GM21381 (cell line): ENCODE results near the gene ZDHHC11B.
"Not testable (repeated sequence)": the region's sequence is repeated elsewhere in the genome, so short reads cannot be mapped to it uniquely, and the experiment has no call there.

Experiments
- ATAC-seq: cut with Tn5 transposase; IDR thresholded peaks from one replicate; pipeline ENCODE4 v1.9.1; 2021; ENCODE audit warnings: mild to moderate bottlenecking, moderate library complexity; ENCODE audit not compliant: unreplicated experiment

The ZDHHC11B gene, protein sequence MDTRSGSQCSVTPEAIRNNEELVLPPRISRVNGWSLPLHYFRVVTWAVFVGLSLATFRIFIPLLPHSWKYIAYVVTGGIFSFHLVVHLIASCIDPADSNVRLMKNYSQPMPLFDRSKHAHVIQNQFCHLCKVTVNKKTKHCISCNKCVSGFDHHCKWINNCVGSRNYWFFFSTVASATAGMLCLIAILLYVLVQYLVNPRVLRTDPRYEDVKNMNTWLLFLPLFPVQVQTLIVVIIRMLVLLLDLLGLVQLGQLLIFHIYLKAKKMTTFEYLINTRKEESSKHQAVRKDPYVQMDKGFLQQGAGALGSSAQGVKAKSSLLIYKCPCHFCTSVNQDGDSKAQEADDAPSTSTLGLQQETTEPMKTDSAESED

GRCh38 chr5:784428-785177 lies at the start of gene ZDHHC11B:
TSS of gene ZDHHC11B (minus strand) at chr5:784729. CDS start at chr5:766919, 17,810 bp downstream.
- ATAC-seq, result peak; percentile 66

GRCh38 chr5:834013-834412 lies 49.5 kb upstream of the ZDHHC11B start:
- not testable (repeated sequence) for ATAC-seq

GRCh38 chr5:828194-828593 lies 43.7 kb upstream of the ZDHHC11B start:
- not testable (repeated sequence) for ATAC-seq

DNA sequence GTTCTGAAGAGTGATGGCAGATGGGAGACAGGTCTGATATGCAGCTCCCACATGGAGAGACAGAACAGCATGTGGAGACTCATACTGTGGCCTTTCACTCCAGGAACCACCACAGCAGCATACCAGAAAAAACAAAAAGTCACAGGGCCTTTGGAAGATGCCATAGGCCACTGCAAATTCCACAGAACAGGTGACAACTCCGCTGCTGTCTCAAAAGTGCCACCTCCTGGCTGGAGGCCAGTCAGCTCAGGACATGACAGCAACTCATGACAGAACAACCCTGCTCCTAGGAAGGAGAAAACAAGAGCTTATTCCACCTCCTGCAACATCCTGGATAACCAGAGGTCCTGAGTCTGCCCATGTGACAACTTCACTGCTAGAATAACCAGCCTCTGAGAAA lies 41.0 kb upstream of the ZDHHC11B start:
- not testable (repeated sequence) for ATAC-seq

- no peak for ATAC-seq
Measured at GRCh38 chr5:821504-821903, 37.0 kb upstream of the ZDHHC11B start.

- no peak for ATAC-seq
Measured at GRCh38 chr5:820245-820644, 35.7 kb upstream of the ZDHHC11B start.

DNA sequence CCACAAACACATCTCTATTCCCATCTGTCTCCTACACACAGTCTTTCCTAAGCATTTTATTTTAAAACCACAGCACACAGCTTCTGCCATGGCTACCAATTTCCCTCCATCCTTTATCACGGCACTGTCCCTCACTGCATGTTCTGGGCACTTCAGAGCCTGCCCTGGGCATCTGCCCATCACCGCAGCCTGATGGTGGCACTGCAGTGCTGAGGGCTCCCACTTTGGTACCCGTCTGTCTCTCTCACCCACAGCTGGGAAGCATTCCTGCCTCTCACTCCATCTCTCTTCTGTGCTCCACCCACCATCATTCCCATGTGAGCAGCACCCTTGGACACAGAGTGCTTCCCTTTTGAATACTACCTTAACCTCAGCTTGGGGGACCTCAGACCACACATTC lies 34.5 kb upstream of the ZDHHC11B start:
- no peak for ATAC-seq

- no peak for ATAC-seq
Measured at GRCh38 chr5:816176-816575, 31.6 kb upstream of the ZDHHC11B start.

DNA sequence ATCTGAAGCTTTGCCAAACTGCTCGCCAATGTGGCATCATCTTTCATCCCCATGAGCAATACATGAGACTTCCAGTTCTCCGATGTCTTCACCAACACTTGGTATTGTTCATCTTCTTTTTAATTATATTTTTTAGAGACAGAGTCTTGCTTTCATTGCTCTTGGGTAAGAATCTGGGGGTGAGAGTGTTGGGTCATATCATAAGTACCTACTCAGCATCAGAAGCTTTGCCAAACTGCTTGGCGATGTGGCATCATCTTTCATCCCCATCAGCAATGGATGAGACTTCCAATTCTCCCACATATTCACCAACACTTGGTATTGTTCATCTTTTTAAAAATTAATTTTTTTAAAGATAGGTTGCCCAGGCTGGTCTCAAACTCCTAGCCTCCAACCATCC lies 30.9 kb upstream of the ZDHHC11B start:
- no peak for ATAC-seq

DNA sequence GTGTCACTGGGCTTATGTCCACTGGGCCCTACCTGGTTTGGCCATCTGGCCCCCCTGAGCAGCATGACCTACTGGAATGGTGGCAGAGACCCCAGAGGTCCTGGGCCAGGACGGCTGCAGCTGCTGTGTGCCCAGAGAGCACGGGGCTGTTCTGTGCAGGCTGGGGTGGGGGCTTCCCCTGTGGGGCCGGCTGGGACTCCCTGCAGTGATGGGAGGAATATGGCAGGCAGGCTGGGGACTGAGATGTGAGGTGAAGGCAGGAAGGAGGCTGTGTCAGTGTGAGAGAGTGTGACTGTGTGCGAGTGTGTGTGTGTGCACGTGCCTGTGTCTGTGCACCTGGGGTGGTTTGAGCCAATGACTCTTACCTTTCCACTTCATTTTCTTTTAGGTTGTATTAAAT lies 29.0 kb upstream of the ZDHHC11B start:
- not testable (repeated sequence) for ATAC-seq

DNA sequence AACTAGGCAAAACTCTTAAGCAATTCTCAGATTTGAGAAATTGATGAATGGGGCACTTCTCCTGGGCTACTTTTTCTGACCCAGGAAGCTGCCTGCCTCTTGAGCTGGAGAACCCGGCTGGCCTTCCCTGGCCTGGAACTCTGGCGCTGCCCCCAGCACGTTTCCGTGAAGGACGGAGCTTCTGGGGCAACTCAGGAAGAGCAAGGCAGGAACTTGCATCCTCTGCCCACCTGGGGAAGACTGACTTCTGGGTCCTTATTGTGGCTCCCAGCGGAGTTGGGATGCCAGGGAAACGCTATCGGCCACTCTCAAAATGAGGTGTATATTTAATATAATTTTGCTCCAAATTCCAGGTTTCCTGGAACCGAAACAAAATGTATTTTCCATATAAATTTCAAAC lies 26.9 kb upstream of the ZDHHC11B start:
- not testable (repeated sequence) for ATAC-seq

GRCh38 chr5:807719-808514 lies 23.4 kb upstream of the ZDHHC11B start:
- not testable (repeated sequence) for ATAC-seq

DNA sequence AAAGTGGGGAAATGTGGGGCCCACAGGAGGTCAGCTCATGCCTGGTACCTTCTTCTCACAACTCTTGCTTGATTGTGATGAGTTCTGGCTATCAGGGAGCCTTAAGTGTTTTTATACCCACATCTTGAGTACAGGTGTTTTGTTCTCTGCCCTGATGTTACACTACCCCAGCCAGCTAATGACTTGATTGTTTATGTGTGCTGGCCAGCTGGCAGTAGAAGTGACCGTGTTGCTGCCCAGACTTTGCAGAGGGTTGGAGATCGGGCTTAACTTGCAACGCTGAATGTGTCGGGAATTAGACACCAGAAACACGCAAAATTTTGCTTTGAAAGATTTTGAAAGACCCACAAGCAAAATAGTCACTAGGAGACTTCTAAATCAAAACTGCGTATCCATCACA lies 16.9 kb upstream of the ZDHHC11B start:
- no peak for ATAC-seq

DNA sequence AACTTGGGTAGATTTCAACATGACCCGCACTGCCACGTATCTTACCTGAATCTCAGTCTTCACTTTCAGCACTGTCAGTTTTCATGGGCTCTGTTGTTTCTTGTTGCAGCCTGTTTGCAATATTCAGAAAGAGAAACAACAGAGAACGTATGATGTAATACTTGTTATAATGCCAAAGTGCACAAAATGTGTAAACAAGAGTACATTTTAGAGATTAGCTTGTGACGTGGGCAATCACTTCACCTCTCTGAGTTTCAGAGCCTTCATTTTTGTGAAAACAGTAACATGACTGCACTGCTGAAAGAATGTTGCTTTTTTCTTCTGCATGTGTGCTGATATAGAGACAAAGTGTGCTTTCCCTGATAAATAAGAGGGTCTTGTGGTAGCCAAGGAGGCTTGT lies 16.5 kb upstream of the ZDHHC11B start:
- not testable (repeated sequence) for ATAC-seq

GRCh38 chr5:798505-799138 lies 14.1 kb upstream of the ZDHHC11B start:
- not testable (repeated sequence) for ATAC-seq

GRCh38 chr5:797986-798385 lies 13.5 kb upstream of the ZDHHC11B start:
- not testable (repeated sequence) for ATAC-seq

GRCh38 chr5:795873-796272 lies 11.3 kb upstream of the ZDHHC11B start:
- not testable (repeated sequence) for ATAC-seq

DNA sequence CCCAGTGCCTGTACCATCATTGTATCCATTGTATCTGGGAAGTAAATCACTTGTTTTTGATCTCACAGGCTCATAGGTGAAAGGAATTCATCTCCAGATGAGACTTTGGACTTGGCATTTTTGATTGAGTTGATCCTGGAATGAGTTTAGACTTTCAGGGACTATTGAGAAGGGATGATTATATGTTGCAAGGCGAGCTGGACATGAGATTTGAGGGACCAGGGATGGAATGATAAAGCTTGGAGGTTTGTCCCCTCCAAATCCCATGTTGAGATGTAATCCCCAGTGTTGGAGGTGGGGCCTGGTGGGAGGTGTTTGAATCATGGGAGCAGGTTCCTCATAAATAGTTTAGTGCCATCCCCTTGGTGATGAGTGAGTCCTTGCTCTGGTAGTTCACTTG lies 10.4 kb upstream of the ZDHHC11B start:
- not testable (repeated sequence) for ATAC-seq

GRCh38 chr5:788703-789102 lies 4.2 kb upstream of the ZDHHC11B start:
- ATAC-seq, result not testable (repeated sequence)

DNA sequence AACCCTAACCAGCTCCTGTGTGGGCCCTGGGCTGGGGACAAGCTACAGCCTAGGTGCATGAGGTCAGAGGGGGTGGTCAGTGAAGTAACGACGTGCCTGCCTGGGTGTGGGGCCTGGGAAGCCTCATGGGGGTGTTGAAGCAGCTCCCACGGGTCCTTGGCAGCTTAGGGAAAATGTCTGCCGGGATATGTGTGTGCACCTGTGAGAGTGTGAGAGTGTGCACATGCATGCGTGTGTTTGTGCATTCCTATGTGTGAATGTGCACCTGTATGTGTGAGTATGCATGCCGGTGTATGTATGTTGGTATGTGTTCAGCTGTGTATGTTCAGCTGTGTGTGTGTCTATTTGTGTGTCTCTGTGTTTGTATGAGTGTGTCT lies 3.3 kb upstream of the ZDHHC11B start:
- ATAC-seq, result not testable (repeated sequence)
